Calu3 (cell line): ENCODE measurements around the gene SLCO2B1. TPM values are rescaled to one million over a fixed set of nuclear protein-coding genes. Genes with fewer than 3 reads are reported as not detected.

ENCODE experiments used
- BruUV-seq: library from RNA; stranded (reverse); fragments of 400-500 nt; replicated peaks from 2 replicates; lab custom pipeline; 2021; lab: Mats Ljungman, UMichigan
- CTCF ChIA-PET: fragments of 300-600 bp; sonication (Branson Sonifier 250); formaldehyde crosslinking; loops from one replicate; lab custom pipeline; 2022; ENCODE audit warnings: antibody characterized with exemption; lab: Charles Lee
- DNase-seq: peaks from one replicate; pipeline ENCODE4 v3.0.0; 2022
- H3K27ac Mint-ChIP-seq: one replicate; pipeline ENCODE4 v1.8.0; 2022; ENCODE audit warnings: mixed read lengths; ENCODE audit not compliant: unreplicated experiment
- H3K27me3 Mint-ChIP-seq: one replicate; pipeline ENCODE4 v1.8.0; 2022; ENCODE audit warnings: mixed read lengths; ENCODE audit not compliant: unreplicated experiment
- H3K36me3 Mint-ChIP-seq: one replicate; pipeline ENCODE4 v1.8.0; 2022; ENCODE audit warnings: mild to moderate bottlenecking, moderate library complexity, mixed read lengths; ENCODE audit not compliant: insufficient read depth, unreplicated experiment
- H3K4me1 Mint-ChIP-seq: one replicate; pipeline ENCODE4 v1.8.0; 2022; ENCODE audit warnings: mild to moderate bottlenecking, low read depth, mixed read lengths; ENCODE audit not compliant: unreplicated experiment
- H3K4me3 Mint-ChIP-seq: one replicate; pipeline ENCODE4 v1.8.0; 2022; ENCODE audit warnings: mild to moderate bottlenecking, low read depth, moderate library complexity, mixed read lengths; ENCODE audit not compliant: unreplicated experiment
- H3K9me3 Mint-ChIP-seq: one replicate; pipeline ENCODE4 v1.8.0; 2022; ENCODE audit warnings: low read depth, mixed read lengths; ENCODE audit not compliant: unreplicated experiment
- CTCF ChIP-seq: fragments of 200-600 bp; IDR thresholded peaks from one replicate; pipeline ENCODE4 v1.8.0; 2022; ENCODE audit warnings: antibody characterized with exemption; ENCODE audit not compliant: unreplicated experiment
- intact Hi-C: fragments of 100-400 bp; cut with micrococcal nuclease; formaldehyde crosslinking; loops from one replicate; pipeline ENCODE4 v1.10.0; 2022; ENCODE audit not compliant: unreplicated experiment
- total RNA-seq: library from RNA; stranded (reverse); gene quantifications from 2 replicates; pipeline ENCODE4 v1.2.3, GENCODE V29; 2022

SLCO2B1 gene
- total RNA-seq, 1 experiment from 2014 or later, result 0.31 TPM

- no peak for TF ChIP-seq CTCF
- H3K27me3 Mint-ChIP-seq, result peaks cover 90% of the 10 kb centered on the region
- no peak overlapping the region for H3K27ac Mint-ChIP-seq
- DNase-seq, result no peak
- no peak overlapping the region for H3K4me3 Mint-ChIP-seq
- CTCF ChIA-PET, result interaction anchor here (1.1 to 1.4 kb wide), 2 partner anchors 99 to 223 kb away, joined by 3 to 6 read pairs; no protein-coding TSS in a partner anchor
- no TSS peak for BruUV-seq
- H3K4me1 Mint-ChIP-seq, result no peaks in the 10 kb centered on the region
- peaks cover 5% of the 10 kb centered on the region for H3K36me3 Mint-ChIP-seq
- H3K9me3 Mint-ChIP-seq, result no peaks in the 10 kb centered on the region
- intact Hi-C loops, result no loop called here
These were observed 94.6 kb downstream of the SLCO2B1 start for GRCh38 chr11:75245356-75246005.

GRCh38 chr11:75246006-75246670 lies 95.2 kb downstream of the SLCO2B1 start:
- Mint-ChIP-seq H3K4me3 (no peak overlapping the region), H3K9me3 (no peaks in the 10 kb centered on the region), H3K27me3 (peaks cover 94% of the 10 kb centered on the region), H3K36me3 (peaks cover 5% of the 10 kb centered on the region), H3K27ac (no peak overlapping the region), H3K4me1 (no peaks in the 10 kb centered on the region)
- DNase-seq, result no peak
- no TSS peak for BruUV-seq
- CTCF ChIA-PET, result no interaction called here
- intact Hi-C loops, result no loop called here
- TF ChIP-seq CTCF, result no peak

- DNase-seq, result no peak
- H3K4me1 Mint-ChIP-seq, result no peaks in the 10 kb centered on the region
- intact Hi-C loops, result no loop called here
- no peak overlapping the region for H3K27ac Mint-ChIP-seq
- no peak overlapping the region for H3K4me3 Mint-ChIP-seq
- H3K36me3 Mint-ChIP-seq, result peaks cover 5% of the 10 kb centered on the region
- TF ChIP-seq CTCF, result no peak
- CTCF ChIA-PET, result interaction anchor here (0.7 kb wide), 1 partner anchor 61 kb away, joined by 3 read pairs; no protein-coding TSS in a partner anchor
- peaks cover 100% of the 10 kb centered on the region for H3K27me3 Mint-ChIP-seq
- no TSS peak for BruUV-seq
- no peaks in the 10 kb centered on the region for H3K9me3 Mint-ChIP-seq
These were observed 95.9 kb downstream of the SLCO2B1 start for GRCh38 chr11:75246671-75247350.

- Mint-ChIP-seq H3K4me3 (no peak overlapping the region), H3K27me3 (peaks cover 84% of the 10 kb centered on the region), H3K4me1 (no peaks in the 10 kb centered on the region), H3K36me3 (no peaks in the 10 kb centered on the region), H3K27ac (no peak overlapping the region), H3K9me3 (no peaks in the 10 kb centered on the region)
- CTCF ChIA-PET, result interaction anchor here (0.9 to 1.6 kb wide), 18 partner anchors 8 to 546 kb away, joined by 3 to 37 read pairs (median 7); partner anchors contain the start of gene SLCO2B1
- no TSS peak for BruUV-seq
- no peak for TF ChIP-seq CTCF
- DNase-seq, result no peak
- intact Hi-C loops, result loop anchor here (1.0 to 2.0 kb wide), 4 partner anchors 35 to 320 kb away; no protein-coding TSS in a partner anchor
These were observed 98.0 kb downstream of the SLCO2B1 start for GRCh38 chr11:75248924-75249256.
